ENCODE results near the gene DLG2.
"Not testable (repeated sequence)": the region's sequence is repeated elsewhere in the genome, so short reads cannot be mapped to it uniquely, and the experiment has no call there.

DLG2 gene

DNA sequence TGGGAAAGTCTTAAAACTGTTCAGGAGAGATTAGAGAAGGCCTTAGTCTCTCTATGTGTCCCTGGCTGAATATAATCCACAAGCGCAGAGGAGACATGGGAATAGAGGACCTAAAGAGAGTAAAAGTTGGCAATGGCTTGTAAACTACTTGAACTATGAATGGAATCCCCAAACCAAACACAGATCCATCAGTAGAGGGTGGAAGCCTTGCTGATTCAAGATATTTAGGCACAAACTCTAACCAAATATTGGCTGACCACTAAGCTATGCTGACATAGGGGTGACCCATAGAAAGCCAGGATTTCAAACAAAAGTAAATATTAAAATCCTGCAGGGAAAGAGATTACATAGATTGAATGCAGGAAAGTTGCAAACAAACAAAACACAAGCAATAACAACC is 439.2 kb downstream of the DLG2 start:
- no peak for DNase-seq

GRCh38 chr11:85184721-85185120 is 442.4 kb downstream of the DLG2 start:
- DNase-seq, result no peak

GRCh38 chr11:85182441-85183387 is 444.4 kb downstream of the DLG2 start:
- no peak for DNase-seq

DNA sequence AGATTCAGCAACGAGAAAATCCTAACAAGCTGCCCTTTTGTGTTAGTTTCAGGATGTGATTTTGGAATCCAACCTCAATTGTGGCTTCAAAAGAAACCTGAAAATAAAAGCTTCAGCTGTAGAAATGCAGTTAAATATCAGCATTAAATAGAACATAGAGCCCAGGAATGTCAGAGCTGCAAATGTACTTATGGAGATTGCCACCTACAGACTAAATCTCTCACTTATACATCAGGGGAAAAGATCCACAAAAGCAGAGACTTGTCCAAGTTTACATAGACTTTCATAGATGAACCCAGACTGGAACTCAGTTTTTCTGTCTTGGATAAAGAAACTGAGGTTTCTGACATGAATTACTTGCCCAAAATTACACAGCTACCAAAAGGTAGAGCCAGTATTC is 446.6 kb downstream of the DLG2 start:
- DNase-seq, result no peak

DNA sequence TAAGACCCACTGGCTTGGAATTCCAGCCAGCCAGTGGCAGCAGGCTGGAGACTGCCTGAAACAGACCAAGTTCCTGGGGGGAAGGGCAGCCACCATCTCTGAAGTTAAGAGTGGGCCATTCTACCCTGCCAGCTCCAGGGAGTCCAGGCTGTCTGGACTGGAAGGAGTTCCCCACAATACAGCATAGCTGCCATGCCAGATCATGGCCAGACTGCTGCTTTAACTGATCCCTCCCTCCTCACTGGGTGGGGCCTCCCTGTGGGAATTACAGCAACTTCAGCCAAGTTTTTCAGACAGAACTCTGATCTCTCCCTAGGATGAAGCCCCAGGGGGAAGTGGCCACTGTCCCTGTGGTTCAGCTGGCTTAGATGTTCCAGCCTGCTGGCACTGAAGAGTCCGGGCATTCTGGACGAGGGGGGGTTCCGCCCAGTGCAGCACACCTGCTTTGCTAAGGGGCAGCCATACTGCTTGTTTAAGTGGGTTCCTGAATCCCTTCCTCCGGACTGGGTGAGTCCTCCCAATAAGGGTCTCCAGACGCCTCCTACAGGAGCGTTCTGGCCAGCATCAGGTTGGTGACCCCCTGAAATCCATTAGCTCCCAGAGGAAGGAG is 455.4 kb downstream of the DLG2 start:
- no peak for DNase-seq

GRCh38 chr11:85170184-85170583 is 457.0 kb downstream of the DLG2 start:
- no peak for DNase-seq

GRCh38 chr11:85167471-85167870 is 459.7 kb downstream of the DLG2 start:
- no peak for DNase-seq

GRCh38 chr11:85167038-85167437 is 460.1 kb downstream of the DLG2 start:
- DNase-seq, result no peak

DNA sequence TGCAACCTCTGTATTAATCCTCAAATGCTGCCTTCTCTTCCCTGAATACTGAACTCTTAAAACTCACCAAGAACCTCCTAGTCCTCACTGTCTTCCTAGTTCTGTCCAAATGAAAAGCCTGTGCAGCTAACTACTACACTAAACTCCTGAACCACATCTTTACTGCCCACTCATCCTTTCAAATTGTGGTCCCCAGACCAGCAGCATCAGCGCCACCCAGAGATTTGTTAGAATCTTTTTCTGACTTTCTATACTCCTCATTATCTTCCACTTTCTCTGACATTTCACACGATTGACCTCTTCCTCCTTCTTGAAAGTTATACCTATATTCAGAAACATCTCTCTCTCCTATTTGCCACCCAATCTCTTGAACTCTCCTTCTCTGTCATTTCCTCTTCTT is 461.3 kb downstream of the DLG2 start:
- DNase-seq, result no peak

- no peak for DNase-seq
Measured at GRCh38 chr11:85164743-85165142, 462.4 kb downstream of the DLG2 start.

DNA sequence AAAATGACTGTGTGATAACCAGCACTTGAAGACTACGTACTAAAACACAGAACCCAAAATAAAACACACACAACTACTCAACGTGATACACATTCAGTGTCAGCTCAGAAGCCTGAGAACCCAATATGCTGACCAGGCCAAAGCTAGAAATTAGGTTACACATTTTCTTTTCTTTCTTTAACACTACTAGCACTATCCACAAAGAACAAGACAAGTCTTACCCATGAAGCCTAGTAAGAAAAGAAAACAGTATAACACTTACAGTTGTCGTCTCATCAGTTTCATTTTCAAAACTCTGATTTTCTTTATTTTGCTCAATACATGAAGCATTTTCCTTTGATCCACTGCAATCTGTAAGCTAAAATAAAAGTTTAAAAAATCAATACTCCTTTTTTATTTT is 472.9 kb downstream of the DLG2 start:
- DNase-seq, result no peak

GRCh38 chr11:85137597-85137996 is 489.5 kb downstream of the DLG2 start:
- no peak for DNase-seq

- no peak for DNase-seq
Measured at GRCh38 chr11:85133636-85134035, 493.5 kb downstream of the DLG2 start.

DNA sequence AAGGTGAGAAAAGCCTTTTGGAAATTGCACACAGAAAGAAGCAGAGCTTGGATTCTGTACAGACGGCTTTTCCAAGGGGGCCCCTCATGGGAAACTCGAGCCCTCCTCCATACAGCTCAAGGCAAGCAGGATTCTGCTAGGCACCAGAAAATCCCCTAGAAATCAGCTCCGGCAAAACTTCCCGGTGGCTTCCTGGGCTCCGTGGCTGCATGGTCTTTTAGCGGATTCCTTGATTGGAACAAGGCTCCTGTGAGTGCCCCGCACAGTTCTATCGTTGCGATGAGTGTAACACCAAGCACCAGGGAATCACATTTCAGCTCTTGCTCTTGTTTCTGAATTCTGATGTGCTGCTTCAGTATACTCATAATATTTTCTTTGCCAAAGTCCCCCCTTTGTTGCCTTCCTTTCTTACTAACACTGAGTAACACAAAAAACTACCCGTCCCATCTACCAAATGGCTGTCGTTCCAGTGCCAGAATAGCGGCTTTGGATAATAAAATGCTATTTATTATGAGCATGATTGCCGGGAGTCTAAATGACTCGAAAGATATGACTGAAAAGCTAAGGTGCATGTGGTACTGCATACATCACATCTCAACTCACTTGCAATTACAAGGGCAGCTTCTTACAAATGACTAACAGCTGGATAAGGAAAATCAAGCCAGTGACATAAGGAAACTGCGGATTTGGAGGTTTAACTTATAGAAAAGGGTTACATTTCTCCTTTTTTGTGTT is 494.1 kb downstream of the DLG2 start:
- no peak for DNase-seq

GRCh38 chr11:85127349-85127748 is 499.8 kb downstream of the DLG2 start:
- no peak for DNase-seq

DNA sequence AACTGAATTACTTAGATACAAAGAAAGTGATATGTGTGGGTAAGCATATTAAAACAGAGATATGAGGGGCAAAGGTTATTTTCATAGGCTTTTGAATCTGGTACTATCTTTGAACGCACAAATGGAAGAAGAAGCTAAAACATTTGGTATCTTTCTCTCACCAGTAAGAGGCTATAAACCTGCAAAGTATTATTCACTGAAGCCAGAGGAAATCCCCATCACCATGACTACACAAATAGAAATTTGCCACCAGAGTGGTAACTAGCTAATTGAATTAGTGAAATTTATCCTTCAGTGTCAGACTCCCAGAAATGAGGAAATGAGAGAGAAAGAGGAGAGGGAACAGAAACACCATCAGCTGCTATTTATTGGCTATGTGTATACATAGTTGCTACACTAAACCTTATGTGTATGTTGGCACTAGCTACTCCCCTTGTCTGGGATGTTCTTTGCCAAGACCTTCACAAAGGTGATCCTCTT is 503.4 kb downstream of the DLG2 start:
- no peak for DNase-seq

GRCh38 chr11:85118151-85118550 is 509.0 kb downstream of the DLG2 start:
- DNase-seq, result no peak

DNA sequence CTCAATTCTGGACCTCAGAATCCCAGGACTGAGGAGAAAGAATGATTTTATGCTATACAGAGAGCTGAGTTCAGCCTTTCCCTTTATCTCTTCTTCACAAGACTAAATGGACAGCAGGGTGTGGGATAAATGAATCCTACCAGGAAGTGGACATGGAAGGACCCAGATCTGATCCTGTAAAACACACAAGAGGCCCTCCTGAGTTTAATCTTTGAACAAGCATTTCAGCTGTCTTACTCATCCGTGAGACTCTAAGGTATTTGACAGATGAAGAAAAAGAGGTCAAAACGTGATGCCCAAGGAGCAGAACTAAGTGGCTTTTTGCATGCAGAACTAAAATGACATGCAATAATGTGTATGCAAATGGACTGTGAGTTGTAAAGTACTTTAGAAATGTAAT is 511.3 kb downstream of the DLG2 start:
- DNase-seq, result no peak

GRCh38 chr11:85114786-85115185 is 512.4 kb downstream of the DLG2 start:
- no peak for DNase-seq

- not testable (repeated sequence) for DNase-seq
Measured at GRCh38 chr11:85110246-85110645, 516.9 kb downstream of the DLG2 start.

DNA sequence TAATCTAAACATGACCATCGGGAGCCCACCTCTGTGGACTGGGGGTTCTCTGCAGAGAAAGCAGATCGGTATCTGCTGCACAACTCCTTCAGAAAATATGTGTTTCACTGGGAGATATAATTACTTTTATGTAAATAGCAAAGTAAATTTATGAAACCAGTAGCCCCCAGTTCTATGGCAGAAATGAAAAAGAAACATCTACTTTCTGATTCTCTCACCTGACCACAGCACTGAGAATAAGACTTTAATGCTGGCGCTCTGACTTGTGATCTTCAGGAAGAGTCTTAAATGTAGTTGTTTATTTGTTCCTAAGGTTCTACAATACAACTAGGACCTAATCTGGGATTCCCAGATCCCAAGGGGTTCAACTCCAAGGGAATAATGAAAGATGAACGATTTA is 518.0 kb downstream of the DLG2 start:
- no peak for DNase-seq

DNA sequence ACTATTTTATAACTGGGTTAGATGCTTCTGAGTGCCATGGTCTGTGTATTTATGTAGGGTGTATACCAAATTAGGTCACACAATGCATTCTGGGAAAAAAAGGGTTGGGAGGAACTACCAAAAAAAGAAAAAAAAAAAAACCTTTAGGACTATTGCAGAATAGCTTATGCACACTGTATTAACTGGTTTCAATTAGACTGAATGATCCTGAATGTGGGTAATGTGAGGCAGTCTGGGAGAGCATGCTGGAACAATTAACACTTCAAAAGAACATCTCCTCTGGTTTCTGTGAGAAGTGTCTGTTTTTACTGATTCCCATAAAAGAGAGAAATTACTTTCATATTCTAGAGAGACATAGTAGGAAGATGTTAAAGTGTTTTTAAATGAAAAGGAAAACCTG is 521.3 kb downstream of the DLG2 start:
- no peak for DNase-seq

DNA sequence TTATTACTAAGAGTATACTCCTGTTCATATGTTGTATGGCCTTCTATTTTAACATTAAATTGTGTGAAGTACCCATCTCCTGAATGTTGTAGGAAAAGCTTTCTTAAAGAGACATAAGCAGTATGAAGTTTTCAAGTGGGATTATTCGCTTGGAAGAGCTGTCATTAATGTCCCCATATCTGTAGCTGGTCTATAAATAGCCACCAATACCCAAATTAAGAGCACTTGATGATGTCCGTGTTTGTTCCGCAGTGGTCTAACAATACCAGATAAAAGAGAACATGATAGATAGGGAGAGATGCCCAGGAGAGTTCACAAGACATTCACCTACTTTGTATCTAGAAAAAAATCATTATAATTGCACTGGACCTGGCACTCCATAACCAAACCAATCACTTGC is 527.6 kb downstream of the DLG2 start:
- no peak for DNase-seq

DNA sequence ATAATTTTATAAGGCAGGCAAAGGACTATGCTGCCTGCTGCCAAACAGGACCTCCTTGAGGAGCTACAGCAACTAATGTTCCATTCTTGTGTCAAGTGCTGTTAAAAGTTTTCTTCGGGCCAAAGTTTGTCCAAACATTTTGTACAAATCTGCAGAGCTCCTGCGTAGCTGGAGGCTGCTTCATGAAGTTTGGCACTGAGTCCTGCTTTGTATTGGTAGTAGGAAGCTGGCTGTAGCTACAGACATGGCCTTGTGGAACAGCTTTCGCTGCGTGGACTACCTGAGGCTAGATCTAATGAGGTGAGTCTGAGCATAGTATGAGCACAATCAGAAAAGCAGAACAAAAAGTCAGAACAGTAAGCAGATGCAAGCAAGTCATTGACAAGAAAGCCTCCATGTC is 528.1 kb downstream of the DLG2 start:
- DNase-seq, result no peak

Data from activated CD4-positive, alpha-beta T cell treated with anti-CD3 and anti-CD28 coated beads, Interleukin-2, amount 50 U/mL, for 1 hour (primary cell).